Neutrophil (primary cell): ENCODE measurements around the gene BHMT.
"Not testable (repeated sequence)": the region's sequence is repeated elsewhere in the genome, so short reads cannot be mapped to it uniquely, and the experiment has no call there.

Experiments used
- H3K27ac ChIP-seq: fragments of 200-600 bp; sonication (generic); 2 replicates; pipeline ENCODE4 v1.5.1; 2016; ENCODE audit warnings: mild to moderate bottlenecking, moderate library complexity
- H3K27me3 ChIP-seq: fragments of 200-600 bp; sonication (generic); 2 replicates; pipeline ENCODE4 v1.6.0; 2016; ENCODE audit warnings: mild to moderate bottlenecking
- H3K36me3 ChIP-seq: fragments of 200-600 bp; sonication (generic); 2 replicates; pipeline ENCODE4 v1.5.1; 2017
- H3K4me1 ChIP-seq, 2 experiments: fragments of 200-600 bp in 1 of 2; sonication (generic) in 1 of 2; 1 replicate in 1 of 2; 2 replicates in 1 of 2; pipeline versions ENCODE4 v1.5.1 to v1.6.1; 2013 to 2016; ENCODE audit warnings: low read depth in 1 of 2, low read length in 1 of 2, mild to moderate bottlenecking in 1 of 2, moderate library complexity in 1 of 2; ENCODE audit not compliant: control insufficient read depth in 1 of 2, insufficient read depth in 1 of 2
- H3K4me3 ChIP-seq, 2 experiments: fragments of 200-600 bp in 1 of 2; sonication (generic) in 1 of 2; 1 replicate in 1 of 2; 2 replicates in 1 of 2; pipeline ENCODE4 v1.5.1; 2013 to 2016; ENCODE audit warnings: low read depth in 1 of 2, low read length in 1 of 2, mild to moderate bottlenecking in 1 of 2, moderate library complexity in 1 of 2
- H3K9me3 ChIP-seq: fragments of 200-600 bp; sonication (generic); 2 replicates; pipeline ENCODE4 v1.5.1; 2016
- CTCF ChIP-seq: fragments of 200-600 bp; sonication (generic); IDR thresholded peaks from 2 replicates; pipeline ENCODE4 v1.5.1; 2016; ENCODE audit warnings: antibody characterized with exemption

BHMT gene

GRCh38 chr5:79168031-79168430 is 56.4 kb downstream of the BHMT start:
- Histone ChIP-seq H3K4me1 (no peaks in the 10 kb centered on the region), H3K4me3 (no peak overlapping the region), H3K27ac (no peak overlapping the region), H3K9me3 (no peaks in the 10 kb centered on the region), H3K27me3 (no peaks in the 10 kb centered on the region), H3K36me3 (no peaks in the 10 kb centered on the region)
- TF ChIP-seq CTCF: no peak

- Histone ChIP-seq H3K36me3 (no peaks in the 10 kb centered on the region), H3K4me1 (no peaks in the 10 kb centered on the region)
- no peak for TF ChIP-seq CTCF
Measured at GRCh38 chr5:79170661-79171060, 59.1 kb downstream of the BHMT start.

DNA sequence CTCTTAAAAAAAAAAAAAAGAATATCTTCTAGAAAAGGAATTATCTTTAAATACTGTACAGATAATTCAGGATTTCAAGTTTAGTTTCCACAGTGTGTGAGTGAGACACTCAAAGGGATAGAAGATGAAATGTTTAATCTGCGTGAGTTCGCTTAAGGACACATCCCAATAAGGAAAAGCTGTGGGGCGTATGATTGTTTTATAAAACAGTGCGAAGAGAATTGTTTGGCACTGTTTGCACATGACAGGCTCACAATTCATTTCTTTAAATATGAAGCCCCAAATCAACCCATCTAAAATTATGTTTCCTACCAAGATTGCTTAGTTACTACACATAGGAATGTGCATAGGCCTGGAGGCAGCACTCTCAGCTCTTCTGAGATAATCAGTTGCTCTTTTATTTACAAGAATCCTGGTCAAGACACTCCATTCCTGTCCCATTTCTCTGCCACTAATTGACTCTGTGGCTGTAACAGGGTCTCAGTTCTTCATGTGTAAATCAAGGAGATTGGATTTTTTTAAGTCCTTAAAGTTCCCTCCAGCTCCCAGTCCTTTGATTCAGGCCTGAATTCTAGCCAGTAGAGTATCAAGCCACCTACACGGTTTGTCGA is 60.1 kb downstream of the BHMT start:
- H3K4me1 ChIP-seq: no peaks in the 10 kb centered on the region
- H3K4me3 ChIP-seq: no peak overlapping the region
- no peak overlapping the region for H3K27ac ChIP-seq
- no peak for TF ChIP-seq CTCF
- no peaks in the 10 kb centered on the region for H3K27me3 ChIP-seq
- no peaks in the 10 kb centered on the region for H3K36me3 ChIP-seq
- H3K9me3 ChIP-seq: no peaks in the 10 kb centered on the region

More at GRCh38 chr5:79170661-79171060, 59.1 kb downstream of the BHMT start:
- H3K9me3 ChIP-seq: no peaks in the 10 kb centered on the region
- no peaks in the 10 kb centered on the region for H3K27me3 ChIP-seq
- H3K4me3 ChIP-seq: no peak overlapping the region
- no peak overlapping the region for H3K27ac ChIP-seq

GRCh38 chr5:79172269-79172668 is 60.7 kb downstream of the BHMT start:
- H3K4me3 ChIP-seq: no peak overlapping the region
- H3K36me3 ChIP-seq: no peaks in the 10 kb centered on the region
- H3K27me3 ChIP-seq: no peaks in the 10 kb centered on the region
- H3K9me3 ChIP-seq: no peaks in the 10 kb centered on the region
- no peaks in the 10 kb centered on the region for H3K4me1 ChIP-seq
- no peak overlapping the region for H3K27ac ChIP-seq
- no peak for TF ChIP-seq CTCF

DNA sequence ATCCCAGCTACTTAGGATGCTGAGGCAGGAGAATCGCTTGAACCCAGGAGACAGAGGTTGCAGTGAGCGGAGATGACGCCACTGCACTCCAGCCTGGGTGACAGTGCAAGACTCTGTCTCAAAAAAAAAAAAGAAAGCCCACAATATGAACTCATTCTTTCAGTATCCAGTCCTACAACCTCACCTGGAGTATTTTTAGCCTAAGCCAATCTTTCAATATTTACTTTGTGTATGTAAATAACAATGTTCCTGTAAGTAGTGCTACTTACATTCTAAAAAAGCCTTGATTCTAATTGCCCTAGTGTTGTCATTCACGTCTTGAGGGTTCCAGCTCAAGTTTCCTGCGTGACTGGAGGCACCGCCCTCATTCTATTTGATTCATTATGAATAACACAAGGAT is 62.0 kb downstream of the BHMT start:
- no peak for TF ChIP-seq CTCF
- H3K4me1 ChIP-seq: no peaks in the 10 kb centered on the region
- H3K27me3 ChIP-seq: no peaks in the 10 kb centered on the region

GRCh38 chr5:79180449-79180848 is 68.8 kb downstream of the BHMT start:
- H3K27ac ChIP-seq, H3K27me3 ChIP-seq, H3K4me3 ChIP-seq, H3K4me1 ChIP-seq, H3K9me3 ChIP-seq, H3K36me3 ChIP-seq: not testable (repeated sequence)

More for the DNA sequence above, 62.0 kb downstream of the BHMT start:
- H3K27ac ChIP-seq: no peak overlapping the region
- H3K9me3 ChIP-seq: no peaks in the 10 kb centered on the region
- H3K4me3 ChIP-seq: no peak overlapping the region
- H3K36me3 ChIP-seq: no peaks in the 10 kb centered on the region
